Daoy (cell line): ENCODE measurements around the gene IFIT1B. TPM values are rescaled to one million over a fixed set of nuclear protein-coding genes. Genes with fewer than 3 reads are reported as not detected.

Experiments
- DNase-seq: peaks from one replicate; pipeline ENCODE4 v3.0.0-alpha.2; 2015; ENCODE audit warnings: low read depth
- total RNA-seq: library from RNA; depleted of rRNA; stranded (reverse); fragments of >200 nt; shearing (Covaris generic); gene quantifications from 2 replicates; pipeline ENCODE4 v1.2.3, GENCODE V29; 2014; rRNA removed

The IFIT1B gene
- total RNA-seq, 1 experiment from 2014 or later: not detected

DNA sequence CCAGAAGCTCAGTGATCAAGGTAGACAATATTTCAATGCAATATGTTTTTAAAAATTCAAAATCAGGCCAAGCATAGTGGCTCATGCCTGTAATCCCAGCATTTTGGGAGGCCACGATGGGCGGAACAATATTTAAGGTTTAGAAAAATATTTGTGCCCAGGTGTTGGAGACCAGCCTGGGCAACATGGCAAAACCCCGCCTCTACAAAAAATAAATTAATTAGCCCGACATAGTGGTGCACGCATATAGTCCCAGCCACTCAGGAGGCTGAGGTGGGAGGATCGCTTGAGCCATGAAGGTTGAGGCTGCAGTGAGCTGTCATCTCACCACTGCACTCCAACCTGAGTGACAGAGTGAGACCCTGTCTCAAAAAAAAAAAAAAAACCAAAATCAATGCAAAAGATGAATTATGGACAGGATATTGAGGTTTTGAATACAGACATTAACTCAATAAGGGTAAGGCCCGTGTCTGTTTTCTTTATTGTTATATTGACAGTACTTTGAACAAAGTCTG is 35.6 kb downstream of the IFIT1B start:
- no peak for DNase-seq

DNA sequence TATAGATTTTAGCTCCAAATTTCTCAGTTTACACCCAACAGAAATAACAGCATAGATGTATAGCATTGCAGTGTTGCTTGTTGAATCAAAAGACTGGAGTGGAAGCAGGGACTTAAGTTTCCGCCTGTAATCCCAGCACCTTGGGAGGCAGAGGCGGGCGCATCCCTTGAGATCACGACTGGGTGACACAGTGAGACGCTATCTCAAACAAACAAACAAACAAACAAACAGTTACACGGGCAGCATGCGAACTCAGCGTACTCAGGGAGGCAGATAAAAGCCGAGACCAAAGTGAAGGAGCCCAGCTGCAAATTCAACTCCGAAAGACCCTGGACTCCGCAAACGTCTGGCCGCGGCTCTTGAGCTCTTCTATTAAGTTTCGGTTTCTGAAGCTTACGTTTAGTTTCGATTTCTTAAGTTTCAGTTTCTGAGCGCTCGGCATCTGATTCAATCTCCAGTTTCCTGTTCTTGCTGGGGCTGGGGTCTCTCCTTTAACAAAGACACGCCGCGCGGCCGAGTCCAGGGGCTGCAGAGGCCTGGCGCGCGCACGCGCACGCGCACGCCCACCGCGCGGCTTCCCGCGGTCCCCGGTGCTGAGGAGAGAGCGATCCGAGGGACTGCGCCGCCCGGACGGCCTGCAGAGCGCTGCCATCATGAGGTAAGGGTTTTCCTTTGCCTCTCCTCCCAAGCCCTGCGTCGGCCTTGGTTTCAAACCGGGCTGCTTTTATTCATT is 36.5 kb downstream of the IFIT1B start, which contains the start of gene IFIT5:
Gene IFIT5, plus strand, starts transcription at position 423 of the 733 bp plus-strand sequence. Its CDS starts 231 bp downstream, at position 654.
- peak; percentile 76 for DNase-seq

DNA sequence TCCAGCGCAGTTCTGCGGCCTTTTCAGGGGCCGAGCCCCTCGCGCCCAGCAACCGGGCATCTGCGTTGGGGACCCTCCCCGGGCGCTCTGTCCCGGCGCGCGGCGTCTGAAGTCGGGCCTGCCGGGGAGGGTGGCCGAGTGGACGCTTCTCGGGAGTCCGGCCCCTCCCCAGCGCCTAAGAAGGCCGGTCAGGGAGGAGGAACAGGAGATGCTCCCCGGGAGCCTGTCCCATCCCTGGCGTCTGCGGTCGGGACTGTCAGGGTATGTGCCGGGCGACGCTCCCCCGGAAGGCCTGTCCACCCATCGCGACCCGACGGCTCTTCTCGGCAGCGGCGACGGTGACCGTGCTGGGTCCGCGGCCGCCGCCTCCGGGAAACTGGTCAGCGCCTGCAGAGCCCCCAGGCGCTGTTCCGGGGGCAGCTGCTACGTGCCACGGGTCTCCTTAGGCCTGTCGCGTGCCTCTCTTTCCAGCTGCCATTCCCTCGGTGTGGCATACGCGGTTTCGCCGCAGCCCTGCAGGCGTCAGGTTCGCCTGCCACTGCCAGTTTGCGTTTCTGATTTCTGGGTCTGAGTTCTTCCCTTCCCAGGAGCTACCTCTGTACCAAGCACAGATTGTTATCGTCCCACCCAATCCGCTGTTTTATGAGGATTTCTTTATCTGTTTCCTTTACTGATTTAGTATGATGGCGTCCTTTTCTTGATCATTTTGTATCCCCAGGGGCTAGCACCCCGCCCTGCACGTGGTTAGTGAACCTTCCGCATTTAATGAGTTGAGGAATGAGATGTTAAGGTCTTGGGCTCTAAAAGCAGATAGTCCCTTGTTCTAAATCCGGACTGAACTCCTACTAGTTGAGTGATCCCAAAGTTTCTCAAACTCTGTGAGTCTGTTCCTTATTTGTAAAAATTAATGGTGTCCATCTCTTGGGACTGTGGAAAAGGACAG is 37.3 kb downstream of the IFIT1B start:
- DNase-seq: peak; percentile 34

DNA sequence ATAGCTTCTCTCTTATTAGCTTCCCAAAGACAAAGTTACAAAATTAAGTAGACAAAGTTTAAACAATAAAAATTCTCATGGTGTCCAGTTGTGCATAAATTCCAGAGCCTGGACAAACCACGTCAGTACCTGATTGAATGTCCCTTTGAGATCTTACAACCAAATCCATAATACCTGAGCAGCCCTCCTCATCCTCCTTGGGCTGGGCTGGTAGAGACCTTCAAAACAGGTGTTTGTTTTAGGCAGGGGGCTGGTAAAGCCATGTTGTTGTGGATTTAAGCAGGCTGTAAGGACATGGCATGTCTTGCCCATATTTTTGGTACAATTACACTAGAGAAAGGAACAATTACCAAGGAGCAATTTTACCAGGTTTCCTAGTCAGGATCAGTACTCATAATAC is 38.6 kb downstream of the IFIT1B start:
- no peak for DNase-seq

DNA sequence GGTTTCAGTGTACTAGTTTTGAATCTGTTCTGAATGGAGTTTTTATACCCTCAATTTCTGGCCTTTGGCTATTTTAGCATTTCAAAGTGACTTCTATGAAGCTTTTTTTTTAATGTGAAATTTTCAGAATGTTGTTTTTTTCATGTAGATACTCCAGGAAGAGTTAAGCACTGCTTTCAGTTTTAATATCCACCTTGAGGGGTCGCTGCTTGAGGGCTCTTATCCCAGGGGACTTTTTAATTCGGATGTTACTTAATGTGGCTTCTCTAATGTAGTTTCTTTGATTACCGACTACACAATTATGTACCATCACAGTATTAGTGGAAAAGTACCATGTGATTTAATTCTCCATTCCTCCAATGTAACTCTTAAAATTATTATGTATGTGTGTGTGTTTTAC is 41.7 kb downstream of the IFIT1B start:
- DNase-seq: no peak

DNA sequence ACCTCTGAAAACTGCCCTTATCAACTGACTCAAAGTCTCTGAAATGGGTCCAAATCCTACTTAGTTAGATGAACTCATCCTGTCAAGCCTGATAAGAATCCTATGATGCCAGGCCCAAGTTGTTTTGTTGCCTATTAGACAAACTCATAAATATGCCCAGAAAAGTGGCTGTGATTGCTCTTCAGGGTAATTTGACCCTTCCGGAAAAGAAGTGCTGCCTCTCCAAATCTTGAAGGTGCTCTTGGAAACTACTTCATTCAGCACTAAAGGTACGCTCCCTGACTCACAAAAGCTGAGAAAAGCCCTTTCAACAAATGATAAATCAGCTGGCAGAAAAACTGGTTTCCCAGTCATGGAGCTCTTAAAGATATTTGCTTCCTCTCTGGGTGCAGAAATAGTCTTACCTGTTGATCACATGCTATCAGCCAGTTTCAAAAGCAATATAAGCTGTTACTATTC is 43.2 kb downstream of the IFIT1B start:
- no peak for DNase-seq

DNA sequence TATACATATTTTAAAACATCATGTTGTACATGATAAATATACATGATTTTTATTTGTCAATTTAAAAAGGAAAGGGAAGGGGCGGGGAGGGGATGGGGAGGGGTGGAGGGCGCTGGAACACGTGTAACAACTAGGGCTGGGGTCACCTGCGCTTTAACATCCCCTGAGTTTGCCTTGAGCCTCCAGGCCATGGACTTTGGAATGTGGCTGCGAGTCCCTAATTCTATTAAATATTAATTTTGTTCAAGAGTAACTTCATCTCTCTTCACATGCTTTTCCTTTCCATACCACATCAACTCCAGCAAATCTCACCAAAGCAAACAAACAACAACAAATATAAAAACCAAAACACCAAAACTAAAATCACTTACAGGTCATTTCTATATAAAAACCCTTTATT is 47.1 kb downstream of the IFIT1B start:
- no peak for DNase-seq

DNA sequence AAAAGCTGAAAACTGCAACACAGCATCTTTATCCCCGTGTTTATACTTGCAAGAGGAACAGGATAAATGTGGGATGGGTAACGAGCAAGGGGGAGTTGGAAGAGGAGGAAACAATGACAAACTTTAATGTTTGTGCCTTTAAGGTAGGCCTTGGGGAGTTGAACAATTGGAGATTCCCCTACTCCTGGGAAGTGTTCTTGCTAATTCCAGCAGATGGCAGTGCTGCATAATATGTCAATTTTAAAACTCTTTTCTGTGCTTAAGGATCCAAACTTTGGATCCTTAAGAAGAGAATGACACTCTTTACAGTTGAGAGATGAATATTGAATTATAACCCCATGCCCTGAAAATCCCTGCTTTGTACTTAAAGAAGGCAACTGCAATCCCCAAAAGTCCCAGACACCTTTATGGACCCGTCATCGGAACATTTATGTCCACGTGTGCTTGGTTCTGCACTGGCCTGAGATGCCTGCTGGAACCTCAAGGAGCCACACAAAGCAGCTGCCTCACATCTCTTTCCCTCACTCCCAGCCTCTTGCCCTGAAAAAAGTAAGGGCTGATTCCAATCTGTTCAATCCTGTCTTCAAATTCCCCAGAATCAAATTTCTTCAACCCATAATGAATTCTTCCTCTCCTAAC is 48.5 kb downstream of the IFIT1B start:
- DNase-seq: peak; percentile 38

DNA sequence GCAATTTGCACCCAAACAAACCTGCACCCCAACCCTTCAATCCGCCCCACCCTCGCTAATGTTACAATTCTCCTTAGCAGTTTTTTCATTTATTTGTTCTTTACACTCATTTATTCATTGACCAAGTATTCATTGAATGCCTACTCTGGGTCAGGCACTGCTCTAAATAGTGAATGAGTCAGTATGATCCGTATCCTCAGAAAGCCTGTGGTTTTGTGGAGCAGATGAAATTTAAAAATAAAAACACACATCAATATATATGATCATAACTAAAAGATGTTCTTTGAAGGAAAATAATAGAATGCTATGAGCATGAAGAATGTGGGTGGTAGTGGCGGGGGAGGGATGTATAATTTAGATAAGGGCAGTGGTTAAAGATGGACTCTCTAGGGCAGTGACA is 49.8 kb downstream of the IFIT1B start:
- DNase-seq: peak; percentile 34

DNA sequence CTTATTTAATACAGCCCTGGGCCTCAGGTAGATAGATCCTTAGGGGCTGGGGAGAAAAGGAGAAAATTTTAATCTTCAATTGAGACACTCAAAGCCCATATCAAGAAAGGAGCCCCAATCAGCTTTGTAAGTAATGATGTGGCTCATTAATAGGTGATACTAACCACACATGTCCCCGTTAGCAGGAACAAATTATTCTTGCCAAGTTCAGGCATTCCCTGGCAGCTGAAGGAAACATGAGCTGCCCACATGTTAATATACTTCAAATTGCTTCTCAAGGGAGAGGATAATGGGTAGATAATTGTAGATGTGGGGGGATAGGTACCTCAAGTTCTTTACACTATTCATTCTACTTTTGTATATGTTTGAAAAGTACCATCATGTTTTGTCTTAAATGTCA is 51.0 kb downstream of the IFIT1B start:
- no peak for DNase-seq

DNA sequence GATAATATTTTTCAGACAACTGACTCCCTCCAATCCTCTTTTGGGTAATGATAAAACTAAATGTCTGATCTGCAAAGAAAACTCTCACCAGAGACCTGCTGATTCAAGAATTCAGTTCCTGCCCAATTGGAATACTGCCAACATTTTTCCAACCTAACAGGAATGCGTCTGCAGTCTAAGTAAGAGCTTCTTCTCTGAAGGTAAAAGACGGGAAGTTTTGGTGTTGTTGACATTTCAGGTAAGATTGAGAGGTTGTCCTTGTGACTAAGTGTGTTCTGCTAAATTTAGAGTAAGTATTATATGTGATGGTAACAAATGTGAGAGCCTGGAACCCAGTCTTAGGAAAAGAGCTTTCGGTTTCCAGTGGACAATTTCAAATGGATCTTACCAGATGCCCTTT is 54.1 kb downstream of the IFIT1B start:
- peak; percentile 35 for DNase-seq

Other genes with a start within 250 kb of the IFIT1B start
- gene CH25H, start 170.7 kb upstream of the IFIT1B start, total RNA-seq: 0.80 TPM in 1 of 2 replicates, not detected in the other
- 15.6 and 16.2 TPM in 2 replicates for gene LIPA, start 126.3 kb upstream of the IFIT1B start, total RNA-seq
- gene IFIT2, start 76.0 kb upstream of the IFIT1B start, total RNA-seq: 7.1 and 8.5 TPM in 2 replicates
- gene IFIT3, start 50.1 kb upstream of the IFIT1B start, total RNA-seq: 28.3 and 31.5 TPM in 2 replicates
- 13.7 and 17.3 TPM in 2 replicates for gene IFIT1, start 14.6 kb downstream of the IFIT1B start, total RNA-seq
- 12.6 and 15.4 TPM in 2 replicates for gene IFIT5, start 36.5 kb downstream of the IFIT1B start, total RNA-seq
- 0.06 and 0.24 TPM in 2 replicates for gene SLC16A12, start 157.5 kb downstream of the IFIT1B start, total RNA-seq